ENCODE results near the gene MAP3K15. TPM values are rescaled to one million over a fixed set of nuclear protein-coding genes. Genes with fewer than 3 reads are reported as not detected.

Gene MAP3K15
- total RNA-seq, 1 experiment from 2014 or later = 3.8 TPM

DNA sequence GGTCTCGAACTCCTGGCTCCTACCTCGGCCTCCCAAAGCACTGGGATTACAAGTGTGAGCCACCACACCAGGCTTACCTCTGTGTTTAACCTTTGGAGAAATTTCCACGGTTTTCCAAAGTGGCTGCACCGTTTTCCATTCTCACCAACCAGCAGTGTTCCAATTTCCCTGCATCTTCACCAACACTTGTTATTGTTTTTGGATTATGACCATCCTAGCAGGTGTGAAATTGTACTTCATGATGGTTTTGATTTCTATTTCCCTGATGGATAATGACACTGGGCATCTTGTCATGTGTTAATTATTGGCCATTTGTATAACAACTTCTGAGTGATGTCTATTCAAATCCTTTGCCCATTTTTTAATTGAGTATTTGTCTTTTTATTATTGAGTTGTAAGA, 2.7 kb upstream of the MAP3K15 start (continued):
- TF ChIP-seq IRF2 (CRISPR knock-in tag; IDR thresholded peaks at IDR 0.05; ENCODE audit: borderline replicate concordance, low read depth) = no peak
- TF ChIP-seq, protein P1, sequence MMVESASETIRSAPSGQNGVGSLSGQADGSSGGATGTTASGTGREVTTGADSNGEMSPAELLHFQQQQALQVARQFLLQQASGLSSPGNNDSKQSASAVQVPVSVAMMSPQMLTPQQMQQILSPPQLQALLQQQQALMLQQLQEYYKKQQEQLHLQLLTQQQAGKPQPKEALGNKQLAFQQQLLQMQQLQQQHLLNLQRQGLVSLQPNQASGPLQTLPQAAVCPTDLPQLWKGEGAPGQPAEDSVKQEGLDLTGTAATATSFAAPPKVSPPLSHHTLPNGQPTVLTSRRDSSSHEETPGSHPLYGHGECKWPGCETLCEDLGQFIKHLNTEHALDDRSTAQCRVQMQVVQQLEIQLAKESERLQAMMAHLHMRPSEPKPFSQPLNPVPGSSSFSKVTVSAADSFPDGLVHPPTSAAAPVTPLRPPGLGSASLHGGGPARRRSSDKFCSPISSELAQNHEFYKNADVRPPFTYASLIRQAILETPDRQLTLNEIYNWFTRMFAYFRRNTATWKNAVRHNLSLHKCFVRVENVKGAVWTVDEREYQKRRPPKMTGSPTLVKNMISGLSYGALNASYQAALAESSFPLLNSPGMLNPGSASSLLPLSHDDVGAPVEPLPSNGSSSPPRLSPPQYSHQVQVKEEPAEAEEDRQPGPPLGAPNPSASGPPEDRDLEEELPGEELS (CRISPR knock-in tag; IDR thresholded peaks at IDR 0.05) = no peak
- TF ChIP-seq, protein P2, sequence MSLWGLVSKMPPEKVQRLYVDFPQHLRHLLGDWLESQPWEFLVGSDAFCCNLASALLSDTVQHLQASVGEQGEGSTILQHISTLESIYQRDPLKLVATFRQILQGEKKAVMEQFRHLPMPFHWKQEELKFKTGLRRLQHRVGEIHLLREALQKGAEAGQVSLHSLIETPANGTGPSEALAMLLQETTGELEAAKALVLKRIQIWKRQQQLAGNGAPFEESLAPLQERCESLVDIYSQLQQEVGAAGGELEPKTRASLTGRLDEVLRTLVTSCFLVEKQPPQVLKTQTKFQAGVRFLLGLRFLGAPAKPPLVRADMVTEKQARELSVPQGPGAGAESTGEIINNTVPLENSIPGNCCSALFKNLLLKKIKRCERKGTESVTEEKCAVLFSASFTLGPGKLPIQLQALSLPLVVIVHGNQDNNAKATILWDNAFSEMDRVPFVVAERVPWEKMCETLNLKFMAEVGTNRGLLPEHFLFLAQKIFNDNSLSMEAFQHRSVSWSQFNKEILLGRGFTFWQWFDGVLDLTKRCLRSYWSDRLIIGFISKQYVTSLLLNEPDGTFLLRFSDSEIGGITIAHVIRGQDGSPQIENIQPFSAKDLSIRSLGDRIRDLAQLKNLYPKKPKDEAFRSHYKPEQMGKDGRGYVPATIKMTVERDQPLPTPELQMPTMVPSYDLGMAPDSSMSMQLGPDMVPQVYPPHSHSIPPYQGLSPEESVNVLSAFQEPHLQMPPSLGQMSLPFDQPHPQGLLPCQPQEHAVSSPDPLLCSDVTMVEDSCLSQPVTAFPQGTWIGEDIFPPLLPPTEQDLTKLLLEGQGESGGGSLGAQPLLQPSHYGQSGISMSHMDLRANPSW (CRISPR knock-in tag; conservative IDR thresholded peaks at IDR 0.05; ENCODE audit: low read depth) = no peak
- TF ChIP-seq TEAD1 (CRISPR knock-in tag; IDR thresholded peaks at IDR 0.05) = no peak
- TF ChIP-seq RORB (CRISPR knock-in tag; IDR thresholded peaks at IDR 0.05) = no peak

DNA sequence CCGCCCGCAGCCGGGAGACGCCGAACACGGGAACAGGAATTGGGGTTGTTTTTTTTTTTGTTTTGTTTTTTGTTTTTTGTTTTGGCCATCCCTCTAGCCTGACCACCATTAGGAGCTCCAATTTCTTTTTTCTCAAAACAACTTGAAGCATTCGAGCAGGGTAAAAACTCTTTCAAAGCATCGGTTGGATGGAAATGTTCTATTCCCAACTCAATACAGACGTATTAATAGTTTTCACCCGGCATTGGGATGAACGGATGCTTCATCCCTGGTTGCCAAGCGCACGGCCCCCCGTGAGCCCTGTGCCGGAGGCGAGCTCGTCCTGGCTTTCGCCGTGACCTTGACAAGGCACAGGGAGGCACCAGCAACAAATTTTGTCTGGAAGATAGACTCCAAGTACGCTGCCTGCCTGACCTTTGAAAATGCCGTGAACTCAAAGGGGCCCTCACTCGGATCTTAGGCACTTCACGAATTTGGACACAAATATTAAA, 352 bp upstream of the MAP3K15 start:
- TF ChIP-seq, protein P3, sequence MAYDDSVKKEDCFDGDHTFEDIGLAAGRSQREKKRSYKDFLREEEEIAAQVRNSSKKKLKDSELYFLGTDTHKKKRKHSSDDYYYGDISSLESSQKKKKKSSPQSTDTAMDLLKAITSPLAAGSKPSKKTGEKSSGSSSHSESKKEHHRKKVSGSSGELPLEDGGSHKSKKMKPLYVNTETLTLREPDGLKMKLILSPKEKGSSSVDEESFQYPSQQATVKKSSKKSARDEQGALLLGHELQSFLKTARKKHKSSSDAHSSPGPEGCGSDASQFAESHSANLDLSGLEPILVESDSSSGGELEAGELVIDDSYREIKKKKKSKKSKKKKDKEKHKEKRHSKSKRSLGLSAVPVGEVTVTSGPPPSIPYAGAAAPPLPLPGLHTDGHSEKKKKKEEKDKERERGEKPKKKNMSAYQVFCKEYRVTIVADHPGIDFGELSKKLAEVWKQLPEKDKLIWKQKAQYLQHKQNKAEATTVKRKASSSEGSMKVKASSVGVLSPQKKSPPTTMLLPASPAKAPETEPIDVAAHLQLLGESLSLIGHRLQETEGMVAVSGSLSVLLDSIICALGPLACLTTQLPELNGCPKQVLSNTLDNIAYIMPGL (CRISPR knock-in tag; IDR thresholded peaks at IDR 0.05) = no peak
- no peak for TF ChIP-seq CREM (CRISPR knock-in tag; IDR thresholded peaks at IDR 0.05)
- TF ChIP-seq TEAD4 (CRISPR knock-in tag; IDR thresholded peaks at IDR 0.05) = no peak
- TF ChIP-seq, protein P4, sequence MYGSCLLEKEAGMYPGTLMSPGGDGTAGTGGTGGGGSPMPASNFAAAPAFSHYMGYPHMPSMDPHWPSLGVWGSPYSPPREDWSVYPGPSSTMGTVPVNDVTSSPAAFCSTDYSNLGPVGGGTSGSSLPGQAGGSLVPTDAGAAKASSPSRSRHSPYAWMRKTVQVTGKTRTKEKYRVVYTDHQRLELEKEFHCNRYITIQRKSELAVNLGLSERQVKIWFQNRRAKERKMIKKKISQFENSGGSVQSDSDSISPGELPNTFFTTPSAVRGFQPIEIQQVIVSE (CRISPR knock-in tag; IDR thresholded peaks at IDR 0.05; ENCODE audit: borderline replicate concordance) = no peak
- no peak for TF ChIP-seq KAT7 (CRISPR knock-in tag; IDR thresholded peaks at IDR 0.05; ENCODE audit: borderline replicate concordance)
- TF ChIP-seq ZNF219 (CRISPR knock-in tag; IDR thresholded peaks at IDR 0.05; ENCODE audit: borderline replicate concordance) = no peak
- no peak for TF ChIP-seq ZNF396 (CRISPR knock-in tag; IDR thresholded peaks at IDR 0.05; ENCODE audit: borderline replicate concordance)
- Mint-ChIP-seq H3K36me3 (peaks cover 2% of the 10 kb centered on the region; the same call in 1 of the 2 replicates), H3K4me3 (peak overlapping the region; percentile 62), H3K27ac (no peak overlapping the region), H3K4me1 (peaks cover 12% of the 10 kb centered on the region), H3K9me3 (no peaks in the 10 kb centered on the region; the same call in 1 of the 2 replicates), H3K27me3 (ENCODE audit: low read depth) (peaks cover 26% of the 10 kb centered on the region)
- ChIA-PET CTCF (interaction anchor here (0.7 to 1.9 kb wide), 3 partner anchors 107 to 143 kb away, joined by 4 to 6 read pairs (median 5); no protein-coding TSS in a partner anchor), POLR2A (no interaction called here)
- peak; percentile 12 for DNase-seq (ENCODE audit: low spot score)
- ATAC-seq = peak; percentile 12; the same call in 1 of the 2 replicates

DNA sequence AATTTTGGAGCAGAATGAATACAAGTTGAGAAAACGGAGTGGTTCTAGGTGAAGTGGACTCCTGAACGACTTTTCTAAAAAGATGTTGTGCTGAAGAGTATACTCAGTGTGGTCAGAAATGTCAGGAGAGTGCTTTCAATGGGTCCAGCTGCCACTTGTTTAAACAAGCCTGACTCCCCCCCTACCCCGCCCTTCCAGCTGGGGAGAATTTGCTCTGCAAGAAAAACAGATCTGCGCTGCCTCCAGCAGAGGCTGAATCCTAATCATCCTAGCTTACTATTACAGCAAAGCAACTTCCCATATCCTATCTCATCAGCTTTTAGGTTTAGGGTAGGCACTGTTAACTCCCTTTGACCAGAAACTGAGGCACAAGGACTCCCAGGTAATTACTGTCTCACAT, 1.9 kb downstream of the MAP3K15 start:
- Mint-ChIP-seq H3K27ac (no peak overlapping the region), H3K9me3 (no peaks in the 10 kb centered on the region; the same call in 1 of the 2 replicates), H3K4me1 (peaks cover 9% of the 10 kb centered on the region), H3K4me3 (peak overlapping the region; percentile 55; the same call in 1 of the 2 replicates), H3K36me3 (peaks cover 2% of the 10 kb centered on the region; the same call in 1 of the 2 replicates), H3K27me3 (ENCODE audit: low read depth) (peaks cover 22% of the 10 kb centered on the region)
- ChIA-PET CTCF (interaction anchor here (1.0 to 1.9 kb wide), 2 partner anchors 131 to 141 kb away, joined by 5 to 9 read pairs; no protein-coding TSS in a partner anchor), POLR2A (no interaction called here)
- ATAC-seq (no peak), DNase-seq (ENCODE audit: low spot score) (peak; percentile 12)
- TF ChIP-seq ELF4 (CRISPR knock-in tag; IDR thresholded peaks at IDR 0.05; ENCODE audit: low read depth) (no peak), ZNF263 (CRISPR knock-in tag; IDR thresholded peaks at IDR 0.05; ENCODE audit: low read depth) (no peak), TP53 (CRISPR knock-in tag; IDR thresholded peaks at IDR 0.05) (no peak), CBFB (CRISPR knock-in tag; IDR thresholded peaks at IDR 0.05; ENCODE audit: low read depth) (no peak), ESRRA (CRISPR knock-in tag; IDR thresholded peaks at IDR 0.05; ENCODE audit: borderline replicate concordance) (no peak), NFATC4 (CRISPR knock-in tag; IDR thresholded peaks at IDR 0.05) (no peak), SP1 (CRISPR knock-in tag; conservative IDR thresholded peaks at IDR 0.05) (no peak)
- TF ChIP-seq, protein P5, sequence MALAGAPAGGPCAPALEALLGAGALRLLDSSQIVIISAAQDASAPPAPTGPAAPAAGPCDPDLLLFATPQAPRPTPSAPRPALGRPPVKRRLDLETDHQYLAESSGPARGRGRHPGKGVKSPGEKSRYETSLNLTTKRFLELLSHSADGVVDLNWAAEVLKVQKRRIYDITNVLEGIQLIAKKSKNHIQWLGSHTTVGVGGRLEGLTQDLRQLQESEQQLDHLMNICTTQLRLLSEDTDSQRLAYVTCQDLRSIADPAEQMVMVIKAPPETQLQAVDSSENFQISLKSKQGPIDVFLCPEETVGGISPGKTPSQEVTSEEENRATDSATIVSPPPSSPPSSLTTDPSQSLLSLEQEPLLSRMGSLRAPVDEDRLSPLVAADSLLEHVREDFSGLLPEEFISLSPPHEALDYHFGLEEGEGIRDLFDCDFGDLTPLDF (CRISPR knock-in tag; IDR thresholded peaks at IDR 0.05) = no peak
- TF ChIP-seq, protein P6, sequence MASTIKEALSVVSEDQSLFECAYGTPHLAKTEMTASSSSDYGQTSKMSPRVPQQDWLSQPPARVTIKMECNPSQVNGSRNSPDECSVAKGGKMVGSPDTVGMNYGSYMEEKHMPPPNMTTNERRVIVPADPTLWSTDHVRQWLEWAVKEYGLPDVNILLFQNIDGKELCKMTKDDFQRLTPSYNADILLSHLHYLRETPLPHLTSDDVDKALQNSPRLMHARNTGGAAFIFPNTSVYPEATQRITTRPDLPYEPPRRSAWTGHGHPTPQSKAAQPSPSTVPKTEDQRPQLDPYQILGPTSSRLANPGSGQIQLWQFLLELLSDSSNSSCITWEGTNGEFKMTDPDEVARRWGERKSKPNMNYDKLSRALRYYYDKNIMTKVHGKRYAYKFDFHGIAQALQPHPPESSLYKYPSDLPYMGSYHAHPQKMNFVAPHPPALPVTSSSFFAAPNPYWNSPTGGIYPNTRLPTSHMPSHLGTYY (CRISPR knock-in tag; IDR thresholded peaks at IDR 0.05) = no peak
- TF ChIP-seq, protein P7, sequence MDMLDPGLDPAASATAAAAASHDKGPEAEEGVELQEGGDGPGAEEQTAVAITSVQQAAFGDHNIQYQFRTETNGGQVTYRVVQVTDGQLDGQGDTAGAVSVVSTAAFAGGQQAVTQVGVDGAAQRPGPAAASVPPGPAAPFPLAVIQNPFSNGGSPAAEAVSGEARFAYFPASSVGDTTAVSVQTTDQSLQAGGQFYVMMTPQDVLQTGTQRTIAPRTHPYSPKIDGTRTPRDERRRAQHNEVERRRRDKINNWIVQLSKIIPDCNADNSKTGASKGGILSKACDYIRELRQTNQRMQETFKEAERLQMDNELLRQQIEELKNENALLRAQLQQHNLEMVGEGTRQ (CRISPR knock-in tag; IDR thresholded peaks at IDR 0.05) = no peak

Data from WTC11 (cell line).